Germinal center (tissue), 1 donor: ENCODE results near the gene RAB8A.

Experiments
- DNase-seq: peaks from one replicate; pipeline ENCODE4 v3.0.0; 2012; ENCODE audit warnings: mixed read lengths, low spot score

Gene RAB8A

DNA sequence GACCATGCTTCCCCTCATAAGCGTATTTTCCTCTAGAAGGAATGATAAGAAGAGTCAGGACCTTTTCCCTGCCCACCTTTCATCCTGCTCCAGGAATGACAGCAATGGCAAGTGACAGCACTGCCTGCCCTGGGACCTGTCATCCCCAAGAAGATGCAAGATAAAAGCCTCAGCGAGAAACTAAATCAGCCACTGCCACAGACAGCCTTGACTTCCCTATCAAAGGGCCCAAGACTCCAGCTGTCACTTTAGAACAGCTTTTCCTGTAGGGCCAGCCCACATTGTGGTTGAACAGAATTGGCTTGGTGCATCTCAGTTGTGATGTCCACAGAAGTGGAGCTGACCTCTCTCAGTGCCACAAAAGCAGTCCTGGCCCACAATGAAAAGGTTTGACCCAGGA is 1.1 kb downstream of the RAB8A start:
- DNase-seq, result no peak

GRCh38 chr19:16113727-16114126 is 2.0 kb downstream of the RAB8A start:
- DNase-seq, result no peak

- no peak for DNase-seq
Measured at GRCh38 chr19:16115301-16116039, 3.8 kb downstream of the RAB8A start.

DNA sequence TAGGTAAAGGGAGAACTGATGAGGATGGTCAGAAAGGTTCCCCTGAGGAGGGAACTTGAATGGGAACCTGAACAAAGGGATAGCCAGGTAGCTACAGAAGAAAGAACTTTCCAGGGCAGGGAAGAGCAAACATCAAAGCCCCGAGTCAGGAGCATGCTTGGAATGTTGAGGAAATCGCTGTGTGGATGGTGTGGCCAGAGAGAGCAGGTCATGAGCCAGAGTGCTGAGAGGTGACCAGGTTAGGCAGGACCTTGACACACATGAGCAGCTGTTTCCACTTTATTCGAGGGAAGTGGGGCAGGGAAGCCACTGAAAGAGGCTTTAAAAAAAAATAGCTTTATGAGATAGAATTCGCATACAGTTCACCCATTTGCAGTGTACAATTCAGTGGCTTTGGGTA is 4.4 kb downstream of the RAB8A start:
- no peak for DNase-seq

GRCh38 chr19:16117594-16118033 is 5.9 kb downstream of the RAB8A start:
- DNase-seq, result peak; percentile 66

GRCh38 chr19:16118489-16119033 is 6.9 kb downstream of the RAB8A start:
- peak; percentile 89 for DNase-seq

DNA sequence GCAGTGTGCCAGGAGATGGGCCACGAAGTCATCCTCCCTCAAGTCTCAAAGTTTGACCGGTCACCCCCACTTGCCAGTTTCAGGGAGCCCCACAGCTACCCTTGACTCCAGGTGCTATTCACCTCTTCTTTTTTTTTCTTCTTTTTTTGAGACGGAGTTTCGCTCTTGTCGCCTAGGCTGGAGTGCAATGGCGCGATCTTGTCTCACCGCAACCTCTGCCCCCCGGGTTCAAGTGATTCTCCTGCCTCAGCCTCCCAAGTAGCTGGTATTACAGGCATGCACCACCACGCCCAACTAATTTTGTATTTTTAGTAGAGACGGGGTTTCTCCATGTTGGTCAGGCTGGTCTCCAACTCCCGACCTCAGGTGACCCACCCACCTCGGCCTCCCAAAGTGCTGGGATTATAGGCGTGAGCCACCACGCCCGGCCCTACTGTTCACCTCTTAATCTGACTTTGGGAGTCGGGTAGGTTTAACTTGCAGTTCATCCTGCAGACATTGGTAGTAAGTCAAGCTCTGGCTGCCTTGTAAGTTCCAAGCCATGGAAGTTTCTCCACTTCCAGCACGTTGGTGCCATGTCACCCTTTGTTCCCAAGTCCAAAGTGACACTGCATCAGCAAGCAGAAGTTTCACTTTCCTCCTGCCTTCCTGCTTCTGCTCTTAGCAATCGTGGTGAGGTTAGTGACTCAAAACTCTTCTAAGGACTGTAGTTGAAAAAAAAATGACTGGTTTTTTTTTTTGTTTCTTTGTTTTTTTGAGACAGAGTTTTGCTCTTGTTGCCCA is 7.6 kb downstream of the RAB8A start:
- DNase-seq, result peak; percentile 29

DNA sequence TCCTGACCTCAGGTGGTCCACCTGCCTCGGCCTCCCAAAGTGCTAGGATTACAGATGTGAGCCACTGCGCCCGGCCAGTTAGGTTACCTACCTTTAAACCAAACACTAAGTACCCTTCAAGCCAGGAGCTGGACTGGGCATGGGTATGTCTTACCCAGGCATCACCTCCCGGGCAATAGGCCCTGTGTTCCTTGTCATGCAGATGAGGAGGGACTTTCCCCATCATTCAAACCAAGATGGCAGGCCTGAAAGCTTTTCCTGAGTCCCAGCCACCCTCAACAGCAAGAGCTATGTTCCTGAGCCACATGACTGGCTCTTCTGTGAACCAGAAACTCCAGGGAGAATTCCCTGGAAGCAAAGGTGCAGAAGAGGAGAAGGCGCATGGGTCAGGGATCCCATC is 9.5 kb downstream of the RAB8A start:
- no peak for DNase-seq

- DNase-seq, result no peak
Measured at GRCh38 chr19:16121967-16122366, 10.3 kb downstream of the RAB8A start.

GRCh38 chr19:16124953-16125352 is 13.3 kb downstream of the RAB8A start:
- DNase-seq, result no peak

GRCh38 chr19:16125737-16126495 is 14.2 kb downstream of the RAB8A start:
- no peak for DNase-seq

GRCh38 chr19:16127080-16127479 is 15.4 kb downstream of the RAB8A start:
- DNase-seq, result no peak

- no peak for DNase-seq
Measured at GRCh38 chr19:16127776-16128371, 16.2 kb downstream of the RAB8A start.

GRCh38 chr19:16131648-16132047 is 20.0 kb downstream of the RAB8A start:
- no peak for DNase-seq

GRCh38 chr19:16133818-16134217 is 22.1 kb downstream of the RAB8A start:
- no peak for DNase-seq

DNA sequence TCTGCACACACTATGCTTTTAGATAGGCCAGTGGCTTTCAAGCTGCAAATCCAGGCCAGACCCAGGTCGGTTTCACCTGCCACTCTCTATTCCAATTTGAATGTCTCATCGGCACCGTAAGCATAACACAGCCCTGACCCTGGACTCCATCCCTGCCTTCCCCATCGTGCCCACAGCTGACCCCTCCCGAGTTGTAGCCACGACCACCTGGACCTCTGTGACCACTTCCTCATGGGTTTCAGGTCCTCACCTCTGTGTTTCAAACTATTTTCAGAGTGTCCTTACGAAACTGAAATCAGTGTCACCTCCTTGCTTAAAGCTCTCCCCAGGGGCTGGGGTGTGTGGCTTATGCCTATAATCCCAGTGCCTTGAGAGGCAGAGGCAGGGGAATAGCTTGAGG is 22.8 kb downstream of the RAB8A start:
- DNase-seq, result no peak

DNA sequence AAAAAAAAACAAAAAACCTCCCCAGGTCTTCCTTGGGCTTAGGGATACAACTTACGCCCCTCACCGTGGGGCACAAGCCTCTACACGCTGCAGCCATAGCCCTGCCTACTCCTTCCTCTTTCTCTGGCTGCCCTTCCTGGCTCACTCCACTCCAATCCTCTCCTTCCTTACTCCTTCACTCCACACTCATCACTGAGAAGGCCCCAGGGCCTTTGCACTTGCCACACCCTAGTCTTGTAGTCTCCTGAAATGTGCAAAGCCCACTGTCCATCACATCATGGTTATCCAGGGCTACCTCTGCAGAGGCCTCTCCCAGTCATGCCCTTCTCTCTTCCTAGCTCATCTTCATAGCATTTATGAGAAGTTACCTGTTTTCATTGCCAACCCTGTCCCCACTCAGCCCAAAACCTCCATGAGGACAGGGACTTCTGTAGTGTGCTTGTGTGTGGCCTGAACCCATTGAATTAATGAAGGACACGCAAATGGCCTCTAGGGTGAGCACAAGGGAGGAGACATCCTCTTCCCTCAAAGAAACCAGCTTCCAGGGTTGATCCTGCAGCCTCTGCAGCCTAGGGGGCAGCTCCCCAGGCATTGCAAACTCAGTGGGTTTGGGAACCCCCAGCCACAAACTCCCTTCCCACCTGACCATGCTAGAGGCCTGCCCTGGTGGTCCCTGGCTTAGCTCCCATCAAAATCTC is 23.9 kb downstream of the RAB8A start:
- DNase-seq, result no peak

GRCh38 chr19:16136185-16136999 is 24.7 kb downstream of the RAB8A start:
- no peak for DNase-seq

DNA sequence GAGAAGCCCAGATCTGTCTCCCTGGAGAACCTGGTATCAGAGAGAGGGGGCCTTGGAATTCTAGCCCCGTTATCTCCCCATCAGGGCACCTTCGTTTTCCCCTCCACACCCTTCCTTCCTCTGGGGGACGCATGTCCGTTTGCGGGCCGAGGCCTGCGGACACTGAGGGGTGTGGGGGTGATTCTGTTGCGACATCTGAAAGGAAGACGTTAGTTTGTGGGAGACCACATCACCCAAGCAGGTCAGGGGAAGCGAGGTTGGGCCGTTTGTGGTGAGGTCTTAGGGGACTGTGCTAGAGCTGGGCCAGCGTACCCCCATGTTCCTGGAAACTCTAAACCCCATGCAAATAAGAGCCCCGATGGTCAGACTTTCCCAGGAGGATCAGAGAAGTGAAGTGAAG is 28.1 kb downstream of the RAB8A start:
- no peak for DNase-seq

- DNase-seq, result peak; percentile 80
Measured at GRCh38 chr19:16141043-16141442, 29.4 kb downstream of the RAB8A start.
